OCI-LY7 (cell line): ENCODE results near the gene CCDC148.

ENCODE experiments used
- EZH2phosphoT487 ChIP-seq: fragments of 200-600 bp; sonication (generic); IDR thresholded peaks from 2 replicates; pipeline ENCODE4 v1.6.1; 2018; ENCODE audit warnings: low read depth, borderline replicate concordance, mild to moderate bottlenecking, mixed run types, antibody characterized with exemption, low read length, moderate library complexity, mixed read lengths
- TF ChIP-seq, protein P1 (sequence below): fragments of 200-600 bp; sonication (generic); conservative IDR thresholded peaks from 2 replicates; pipeline ENCODE4 v1.5.1; 2014; ENCODE audit warnings: mild to moderate bottlenecking, antibody characterized with exemption, low read length, moderate library complexity, mixed read lengths

DNA sequence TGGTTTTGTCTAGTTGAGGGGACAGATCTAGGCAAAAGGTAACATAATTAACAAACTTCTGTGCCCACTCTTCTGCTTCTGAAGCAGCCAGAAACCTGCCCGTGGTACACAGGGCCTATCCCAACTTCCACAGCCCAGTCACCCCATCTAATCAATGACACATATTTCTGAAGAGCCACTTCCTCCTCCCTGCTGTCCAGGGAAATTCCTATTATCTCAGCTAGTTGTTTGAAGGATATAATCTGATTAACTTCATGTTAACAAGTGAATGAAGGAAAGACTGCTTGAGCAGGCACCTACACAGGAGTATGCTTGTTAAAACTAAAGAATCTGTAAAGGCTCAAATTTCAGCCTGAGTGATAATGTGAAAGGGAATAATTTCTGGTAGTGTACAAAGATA, 61.4 kb downstream of the CCDC148 start:
- TF ChIP-seq, protein P1, sequence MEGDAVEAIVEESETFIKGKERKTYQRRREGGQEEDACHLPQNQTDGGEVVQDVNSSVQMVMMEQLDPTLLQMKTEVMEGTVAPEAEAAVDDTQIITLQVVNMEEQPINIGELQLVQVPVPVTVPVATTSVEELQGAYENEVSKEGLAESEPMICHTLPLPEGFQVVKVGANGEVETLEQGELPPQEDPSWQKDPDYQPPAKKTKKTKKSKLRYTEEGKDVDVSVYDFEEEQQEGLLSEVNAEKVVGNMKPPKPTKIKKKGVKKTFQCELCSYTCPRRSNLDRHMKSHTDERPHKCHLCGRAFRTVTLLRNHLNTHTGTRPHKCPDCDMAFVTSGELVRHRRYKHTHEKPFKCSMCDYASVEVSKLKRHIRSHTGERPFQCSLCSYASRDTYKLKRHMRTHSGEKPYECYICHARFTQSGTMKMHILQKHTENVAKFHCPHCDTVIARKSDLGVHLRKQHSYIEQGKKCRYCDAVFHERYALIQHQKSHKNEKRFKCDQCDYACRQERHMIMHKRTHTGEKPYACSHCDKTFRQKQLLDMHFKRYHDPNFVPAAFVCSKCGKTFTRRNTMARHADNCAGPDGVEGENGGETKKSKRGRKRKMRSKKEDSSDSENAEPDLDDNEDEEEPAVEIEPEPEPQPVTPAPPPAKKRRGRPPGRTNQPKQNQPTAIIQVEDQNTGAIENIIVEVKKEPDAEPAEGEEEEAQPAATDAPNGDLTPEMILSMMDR = no peak
- TF ChIP-seq EZH2phosphoT487 = no peak
